Ishikawa (cell line): ENCODE measurements around the gene RAD51B.

Experiments
- CEBPB ChIP-seq: IDR thresholded peaks from 2 replicates; pipeline ENCODE4 v1.6.1; 2012
- CREB1 ChIP-seq: IDR thresholded peaks from 2 replicates; pipeline ENCODE4 v1.6.1; 2012; ENCODE audit warnings: low read depth
- EGR1 ChIP-seq: IDR thresholded peaks from 2 replicates; pipeline ENCODE4 v1.6.1; 2012
- EP300 ChIP-seq: IDR thresholded peaks from 2 replicates; pipeline ENCODE4 v1.6.1; 2012; ENCODE audit warnings: borderline replicate concordance
- FOXM1 ChIP-seq: IDR thresholded peaks from 2 replicates; pipeline ENCODE4 v1.6.1; 2012; ENCODE audit warnings: low read depth, borderline replicate concordance
- MAX ChIP-seq: IDR thresholded peaks from 2 replicates; pipeline ENCODE4 v1.6.1; 2012
- NFIC ChIP-seq: IDR thresholded peaks from 2 replicates; pipeline ENCODE4 v1.6.1; 2012
- RAD21 ChIP-seq: IDR thresholded peaks from 2 replicates; pipeline ENCODE4 v1.6.1; 2012; ENCODE audit warnings: low read depth
- REST ChIP-seq: IDR thresholded peaks from 2 replicates; pipeline ENCODE4 v1.6.1; 2012; ENCODE audit warnings: low read depth, mild to moderate bottlenecking
- TAF1 ChIP-seq: IDR thresholded peaks from 2 replicates; pipeline ENCODE4 v1.6.1; 2012; ENCODE audit warnings: low read depth, mild to moderate bottlenecking
- TCF12 ChIP-seq: IDR thresholded peaks from 2 replicates; pipeline ENCODE4 v1.6.1; 2012; ENCODE audit warnings: low read depth
- TEAD4 ChIP-seq: IDR thresholded peaks from 2 replicates; pipeline ENCODE4 v1.6.1; 2012
- USF1 ChIP-seq: IDR thresholded peaks from 2 replicates; pipeline ENCODE4 v1.6.1; 2012
- YY1 ChIP-seq: IDR thresholded peaks from 2 replicates; pipeline ENCODE4 v1.6.1; 2012; ENCODE audit warnings: low read depth
- ZBTB7A ChIP-seq: IDR thresholded peaks from 2 replicates; pipeline ENCODE4 v1.6.1; 2012; ENCODE audit warnings: low read depth

Gene RAD51B

GRCh38 chr14:68088451-68088854, 268.9 kb downstream of the RAD51B start:
- no peak for TF ChIP-seq TEAD4
- TF ChIP-seq MAX: no peak
- TF ChIP-seq CEBPB: no peak
- no peak for TF ChIP-seq FOXM1
- no peak for TF ChIP-seq NFIC
- TF ChIP-seq ZBTB7A: no peak
- no peak for TF ChIP-seq EGR1
- no peak for TF ChIP-seq EP300
- no peak for TF ChIP-seq RAD21
- TF ChIP-seq REST: no peak
- TF ChIP-seq USF1: no peak
- TF ChIP-seq CREB1: no peak
- no peak for TF ChIP-seq TCF12
- no peak for TF ChIP-seq TAF1
- TF ChIP-seq YY1: no peak

- TF ChIP-seq EGR1: no peak
- TF ChIP-seq EP300: peak; percentile 65; the same call in 1 of the 2 replicates
- TF ChIP-seq NFIC: peak; percentile 62
- TF ChIP-seq CREB1: no peak
- 0 out of 2 replicates have a peak, but pooled peaks have one; percentile 24 for TF ChIP-seq TEAD4
- TF ChIP-seq TCF12: peak; percentile 77; the same call in 1 of the 2 replicates
- TF ChIP-seq CEBPB: no peak
Observed at GRCh38 chr14:68089146-68089731, 269.7 kb downstream of the RAD51B start.

GRCh38 chr14:68094158-68094557, 274.6 kb downstream of the RAD51B start:
- no peak for TF ChIP-seq CEBPB
- TF ChIP-seq REST: no peak
- no peak for TF ChIP-seq TCF12
- no peak for TF ChIP-seq NFIC
- TF ChIP-seq YY1: no peak
- TF ChIP-seq RAD21: no peak
- TF ChIP-seq TAF1: no peak
- TF ChIP-seq USF1: no peak
- no peak for TF ChIP-seq CREB1
- no peak for TF ChIP-seq ZBTB7A
- no peak for TF ChIP-seq EGR1
- no peak for TF ChIP-seq MAX
- no peak for TF ChIP-seq EP300
- TF ChIP-seq TEAD4: no peak

GRCh38 chr14:68094752-68095151, 275.2 kb downstream of the RAD51B start:
- TF ChIP-seq ZBTB7A: no peak
- TF ChIP-seq CREB1: no peak
- no peak for TF ChIP-seq EP300
- TF ChIP-seq TEAD4: no peak
- TF ChIP-seq RAD21: no peak
- no peak for TF ChIP-seq MAX
- TF ChIP-seq USF1: no peak
- TF ChIP-seq NFIC: no peak
- TF ChIP-seq TAF1: no peak
- TF ChIP-seq EGR1: no peak
- TF ChIP-seq REST: no peak
